Liver (tissue), 3 donors: ENCODE measurements around the gene PPP2R5C.

Source experiments
- JUND ChIP-seq, 2 donors: IDR thresholded peaks; 2 replicates each; pipeline ENCODE4 v1.6.1; 2016; ENCODE audit warnings: antibody characterized with exemption in 2 of 2
- RAD21 ChIP-seq, 2 donors: IDR thresholded peaks; 2 replicates each; pipeline ENCODE4 v1.6.1; 2016; ENCODE audit warnings: antibody characterized with exemption in 2 of 2, mild to moderate bottlenecking in 2 of 2
- SP1 ChIP-seq: IDR thresholded peaks from 2 replicates; pipeline ENCODE4 v1.6.1; 2018; ENCODE audit warnings: antibody characterized with exemption, mild to moderate bottlenecking
- TAF1 ChIP-seq: conservative IDR thresholded peaks from 2 replicates; pipeline ENCODE4 v1.6.1; 2016; ENCODE audit warnings: antibody characterized with exemption, mild to moderate bottlenecking
- YY1 ChIP-seq: IDR thresholded peaks from 2 replicates; pipeline ENCODE4 v1.6.1; 2016; ENCODE audit warnings: antibody characterized with exemption, mild to moderate bottlenecking
- TF ChIP-seq, protein P1 (sequence below): fragments of 150-350 bp; IDR thresholded peaks from 2 replicates; pipeline ENCODE4 v1.5.1; 2017; ENCODE audit warnings: improper control_type of control experiment, low read depth, low read length; ENCODE audit not compliant: missing input control
- TF ChIP-seq, protein P2 (sequence below): IDR thresholded peaks from 2 replicates; pipeline ENCODE4 v1.6.1; 2016; ENCODE audit warnings: antibody characterized with exemption
- donor health status: healthy.
- donor health status: healthy.

DNA sequence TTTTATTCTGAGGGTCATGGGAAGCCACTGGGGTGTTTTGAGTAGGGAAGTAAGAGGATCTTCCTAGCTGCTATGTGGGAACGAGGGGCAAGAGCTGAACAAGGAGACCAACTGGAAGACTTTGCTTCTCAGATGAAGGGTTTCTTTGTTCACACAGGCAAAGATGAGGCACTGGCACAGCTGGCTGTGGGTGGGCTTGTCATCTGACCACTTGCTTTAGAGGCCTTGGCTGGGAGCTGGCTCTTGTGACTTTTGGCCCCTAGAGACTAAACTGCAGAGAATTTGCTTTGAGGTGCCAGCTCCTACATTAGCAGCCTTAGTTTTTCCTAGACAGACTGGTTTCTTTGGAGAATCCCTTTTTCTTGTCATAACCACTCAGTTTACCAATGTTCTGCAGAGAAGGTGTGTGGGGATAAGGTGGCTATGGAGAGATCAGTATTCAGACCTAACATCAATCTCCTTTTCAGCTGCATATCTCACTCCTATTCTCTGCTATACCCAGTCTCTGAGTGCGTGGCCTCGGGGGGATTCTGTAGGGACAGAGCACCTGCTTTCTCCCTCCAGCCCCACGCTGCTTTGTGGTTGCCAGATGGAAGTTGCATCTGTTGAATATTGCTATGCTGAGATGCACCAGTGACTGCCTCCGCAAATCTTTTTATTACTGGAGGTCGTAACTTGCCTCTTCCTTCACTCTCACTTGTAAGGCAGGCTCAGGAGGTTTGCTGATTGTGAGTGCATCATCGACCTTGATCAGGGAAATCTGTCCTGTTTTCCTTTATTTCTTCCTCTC lies 12.7 kb downstream of the PPP2R5C start:
- TF ChIP-seq, protein P1, sequence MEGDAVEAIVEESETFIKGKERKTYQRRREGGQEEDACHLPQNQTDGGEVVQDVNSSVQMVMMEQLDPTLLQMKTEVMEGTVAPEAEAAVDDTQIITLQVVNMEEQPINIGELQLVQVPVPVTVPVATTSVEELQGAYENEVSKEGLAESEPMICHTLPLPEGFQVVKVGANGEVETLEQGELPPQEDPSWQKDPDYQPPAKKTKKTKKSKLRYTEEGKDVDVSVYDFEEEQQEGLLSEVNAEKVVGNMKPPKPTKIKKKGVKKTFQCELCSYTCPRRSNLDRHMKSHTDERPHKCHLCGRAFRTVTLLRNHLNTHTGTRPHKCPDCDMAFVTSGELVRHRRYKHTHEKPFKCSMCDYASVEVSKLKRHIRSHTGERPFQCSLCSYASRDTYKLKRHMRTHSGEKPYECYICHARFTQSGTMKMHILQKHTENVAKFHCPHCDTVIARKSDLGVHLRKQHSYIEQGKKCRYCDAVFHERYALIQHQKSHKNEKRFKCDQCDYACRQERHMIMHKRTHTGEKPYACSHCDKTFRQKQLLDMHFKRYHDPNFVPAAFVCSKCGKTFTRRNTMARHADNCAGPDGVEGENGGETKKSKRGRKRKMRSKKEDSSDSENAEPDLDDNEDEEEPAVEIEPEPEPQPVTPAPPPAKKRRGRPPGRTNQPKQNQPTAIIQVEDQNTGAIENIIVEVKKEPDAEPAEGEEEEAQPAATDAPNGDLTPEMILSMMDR: no peak
- TF ChIP-seq TAF1 (no peak), SP1 (no peak), RAD21 (IDR thresholded peaks at IDR 0.05) (no peak), JUND (IDR thresholded peaks at IDR 0.05) (no peak), YY1 (no peak)
- TF ChIP-seq, protein P2, sequence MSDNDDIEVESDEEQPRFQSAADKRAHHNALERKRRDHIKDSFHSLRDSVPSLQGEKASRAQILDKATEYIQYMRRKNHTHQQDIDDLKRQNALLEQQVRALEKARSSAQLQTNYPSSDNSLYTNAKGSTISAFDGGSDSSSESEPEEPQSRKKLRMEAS: no peak
